Spleen (tissue), 11 donors: ENCODE results near the gene SUCNR1. TPM values are rescaled to one million over a fixed set of nuclear protein-coding genes. Genes with fewer than 3 reads are reported as not detected.
A peak's percentile ranks its signal among the peaks of the same experiment; 100 is the strongest.
"Not testable (repeated sequence)": the region's sequence is repeated elsewhere in the genome, so short reads cannot be mapped to it uniquely, and the experiment has no call there.

Experiments used
- DNase-seq: peaks from one replicate; pipeline ENCODE4 v3.0.0-alpha.2; 2020
- H3K27ac ChIP-seq, 8 donors: fragments of 200-600 bp; sonication (generic) in 7 of 8; 1 replicate in 4 of 8; 2 replicates in 4 of 8; pipeline versions ENCODE4 v1.5.0 to v1.8.0; 2016 to 2021; ENCODE audit warnings: inconsistent platforms in 4 of 8, mild to moderate bottlenecking in 4 of 8, moderate library complexity in 1 of 8
- H3K27me3 ChIP-seq, 7 donors: fragments of 200-600 bp; sonication (generic) in 6 of 7; replicated peaks in 1 of 7; 1 replicate in 4 of 7; 2 replicates in 3 of 7; pipeline versions ENCODE4 v1.5.0 to v1.8.0; 2016 to 2021; ENCODE audit warnings: inconsistent platforms in 3 of 7, mild to moderate bottlenecking in 1 of 7
- H3K36me3 ChIP-seq, 6 donors: fragments of 200-600 bp; sonication (generic) in 5 of 6; 1 replicate in 4 of 6; 2 replicates in 2 of 6; pipeline versions ENCODE4 v1.5.0 to v1.8.0; 2016 to 2021; ENCODE audit warnings: inconsistent platforms in 2 of 6
- H3K4me1 ChIP-seq, 6 donors: fragments of 200-600 bp; sonication (generic) in 5 of 6; 1 replicate in 3 of 6; 2 replicates in 3 of 6; pipeline versions ENCODE4 v1.5.0 to v1.8.0; 2016 to 2021; ENCODE audit warnings: inconsistent platforms in 3 of 6
- H3K4me3 ChIP-seq, 8 donors: fragments of 200-600 bp; sonication (generic) in 7 of 8; 1 replicate in 4 of 8; 2 replicates in 4 of 8; pipeline versions ENCODE4 v1.5.0 to v1.8.0; 2016 to 2021; ENCODE audit warnings: inconsistent platforms in 4 of 8, mild to moderate bottlenecking in 4 of 8, moderate library complexity in 2 of 8
- H3K9me3 ChIP-seq, 8 donors: fragments of 200-600 bp; sonication (generic) in 7 of 8; 1 replicate in 4 of 8; 2 replicates in 4 of 8; pipeline versions ENCODE4 v1.5.0 to v1.8.0; 2016 to 2021; ENCODE audit warnings: inconsistent platforms in 4 of 8
- CTCF ChIP-seq, 11 experiments: fragments of 200-600 bp in 7 of 11; fragments of 450-650 bp in 4 of 11; sonication (generic) in 4 of 11; IDR thresholded peaks in 8 of 11; conservative IDR thresholded peaks in 3 of 11; 1 replicate in 7 of 11; 2 replicates in 4 of 11; pipeline versions ENCODE4 v1.4.0 to v1.8.0; 2016 to 2021; ENCODE audit warnings: antibody characterized with exemption in 11 of 11, inconsistent platforms in 4 of 11, mild to moderate bottlenecking in 1 of 11
- POLR2A ChIP-seq, 3 donors: fragments of 450-650 bp; IDR thresholded peaks; one replicate each; pipeline ENCODE4 v1.5.1; 2017; ENCODE audit warnings: antibody characterized with exemption in 3 of 3, mild to moderate bottlenecking in 1 of 3
- POLR2AphosphoS5 ChIP-seq, 3 donors: sonication (generic); formaldehyde crosslinking; IDR thresholded peaks; one replicate each; pipeline ENCODE4 v1.5.1; 2017; ENCODE audit warnings: antibody characterized with exemption in 3 of 3
- WGBS, 5 donors: extraction: QIAGEN DNeasy Blood & Tissue Kit in 3 of 5; methylation state at CpG; one replicate each; pipeline versions ENCODE4 v1.1.5 to v1.1.7; 2013 to 2018; 5-methylcytosine and 5-hydroxymethylcytosine counted together
- intact Hi-C: fragments of 100-400 bp; cut with DNase I; formaldehyde crosslinking; loops from one replicate; pipeline ENCODE4 v1.15.0; 2023; ENCODE audit warnings: low total_unique reads
- polyA plus RNA-seq, 3 donors: library from polyadenylated mRNA; stranded (reverse); fragments of 200-250 nt; gene quantifications; one replicate each; pipeline ENCODE4 v1.2.1, GENCODE V29; 2013
- total RNA-seq, 7 donors: library from RNA; depleted of rRNA in 3 of 7; stranded (reverse); fragments of >200 nt in 3 of 7; fragmentation: NEBNext Ultra II Directional in 4 of 7; extraction: Animal tissue kit (Norgen Biotek cat#: 25700) in 4 of 7; gene quantifications; one replicate each; pipeline versions ENCODE4 v1.1.0 to v1.2.1, GENCODE V29; 2016 to 2021
- donor health status: healthy with polysubstance abuse.
- donor health status: DM: no; HTN: no; CAD: no; lungs with moderate emphysema.
- donor health status: DM: no; HTN: no; CAD: no.
- donor health status: Bipolar disorder and iron deficiency.
- donor health status: healthy.
- donor health status: DM: no; HTN: no; CAD: no.
- donor health status: DM: yes; HTN: yes; CAD: no.

The SUCNR1 gene
- total and polyA plus RNA-seq, 10 donors = 0.37 to 21.5 (median 8.9) TPM

GRCh38 chr3:151891721-151892120 lies 18.3 kb downstream of the SUCNR1 start:
- Histone ChIP-seq H3K4me1 (peaks cover 0 to 57% (median 11%) of the 10 kb centered on the region in 6 donors), H3K27me3 (no peaks in the 10 kb centered on the region), H3K4me3 (peak overlapping the region in 1 of 8 donors; percentile 35), H3K9me3 (no peaks in the 10 kb centered on the region), H3K36me3 (no peaks in the 10 kb centered on the region), H3K27ac (peak overlapping the region in 6 of 8 donors; percentile 51 to 81 (median 69))
- no peak for TF ChIP-seq POLR2AphosphoS5 (IDR thresholded peaks at IDR 0.05)
- no peak for TF ChIP-seq CTCF (IDR thresholded peaks at IDR 0.05 in 8 of 11, conservative IDR thresholded peaks at IDR 0.05 in 3 of 11)
- TF ChIP-seq POLR2A (IDR thresholded peaks at IDR 0.05) = no peak
- 42 to 68% (median 54%) methylated on average over 5 of the region's 5 CpGs for WGBS, 5 donors
- intact Hi-C loops = no loop called here
- no peak for DNase-seq

GRCh38 chr3:151894219-151894618 lies 20.8 kb downstream of the SUCNR1 start:
- Histone ChIP-seq H3K27me3 (no peaks in the 10 kb centered on the region), H3K4me3 (no peak overlapping the region), H3K27ac (no peak overlapping the region), H3K9me3 (no peaks in the 10 kb centered on the region), H3K36me3 (no peaks in the 10 kb centered on the region), H3K4me1 (peaks cover 0 to 55% (median 11%) of the 10 kb centered on the region in 6 donors)
- TF ChIP-seq POLR2A (IDR thresholded peaks at IDR 0.05) = no peak
- TF ChIP-seq CTCF (IDR thresholded peaks at IDR 0.05 in 8 of 11, conservative IDR thresholded peaks at IDR 0.05 in 3 of 11) = no peak
- TF ChIP-seq POLR2AphosphoS5 (IDR thresholded peaks at IDR 0.05) = no peak
- intact Hi-C loops = no loop called here
- no peak for DNase-seq

- Histone ChIP-seq H3K9me3 (no peaks in the 10 kb centered on the region), H3K27me3 (no peaks in the 10 kb centered on the region), H3K27ac (peak overlapping the region in 2 of 8 donors; percentile 36 to 44), H3K36me3 (no peaks in the 10 kb centered on the region), H3K4me3 (no peak overlapping the region), H3K4me1 (peaks cover 0 to 50% (median 13%) of the 10 kb centered on the region in 6 donors)
- intact Hi-C loops = no loop called here
- DNase-seq = no peak
- TF ChIP-seq POLR2AphosphoS5 (IDR thresholded peaks at IDR 0.05) = no peak
- no peak for TF ChIP-seq POLR2A (IDR thresholded peaks at IDR 0.05)
- TF ChIP-seq CTCF (IDR thresholded peaks at IDR 0.05 in 8 of 11, conservative IDR thresholded peaks at IDR 0.05 in 3 of 11) = no peak
- 39 to 50% (median 45%) methylated on average over 4 of the region's 4 CpGs for WGBS, 5 donors
These were observed 22.2 kb downstream of the SUCNR1 start for GRCh38 chr3:151895478-151896241.

- DNase-seq = no peak
- intact Hi-C loops = no loop called here
- 46 to 63% (median 56%) methylated on average over 4 of the region's 4 CpGs for WGBS, 5 donors
- H3K27me3 ChIP-seq = no peaks in the 10 kb centered on the region
- H3K4me1 ChIP-seq = peaks cover 0 to 51% (median 16%) of the 10 kb centered on the region in 6 donors
- H3K36me3 ChIP-seq = no peaks in the 10 kb centered on the region
- H3K27ac ChIP-seq = peak overlapping the region in 1 of 8 donors; percentile 44
- no peaks in the 10 kb centered on the region for H3K9me3 ChIP-seq
- TF ChIP-seq POLR2AphosphoS5 (IDR thresholded peaks at IDR 0.05) (no peak), POLR2A (IDR thresholded peaks at IDR 0.05) (no peak), CTCF (IDR thresholded peaks at IDR 0.05 in 8 of 11, conservative IDR thresholded peaks at IDR 0.05 in 3 of 11) (no peak)
- H3K4me3 ChIP-seq = no peak overlapping the region
These were observed 23.0 kb downstream of the SUCNR1 start for GRCh38 chr3:151896246-151897012.

- H3K27me3 ChIP-seq, intact Hi-C loops, H3K9me3 ChIP-seq, H3K4me3 ChIP-seq, H3K36me3 ChIP-seq, H3K27ac ChIP-seq, DNase-seq: not testable (repeated sequence)
- H3K4me1 ChIP-seq = peaks cover 0 to 44% (median 18%) of the 10 kb centered on the region in 6 donors
- no CpG with 5 or more reads among the region's 1 CpG for WGBS, 5 donors
These were observed 24.7 kb downstream of the SUCNR1 start for GRCh38 chr3:151898121-151898520.

- H3K27me3 ChIP-seq, H3K27ac ChIP-seq, H3K9me3 ChIP-seq, H3K4me3 ChIP-seq, intact Hi-C loops, H3K36me3 ChIP-seq, DNase-seq: not testable (repeated sequence)
- H3K4me1 ChIP-seq = peaks cover 0 to 50% (median 21%) of the 10 kb centered on the region in 6 donors
- 81 to 95% (median 89%) methylated on average over 3 of the region's 3 CpGs for WGBS, 5 donors
These were observed 25.3 kb downstream of the SUCNR1 start for GRCh38 chr3:151898564-151899261.
